ENCODE data around the gene PPP1R11. TPM values are rescaled to one million over a fixed set of nuclear protein-coding genes. Genes with fewer than 3 reads are reported as not detected.

Gene PPP1R11
- total and polyA plus RNA-seq, 9 of the 15 experiments (the other 6 are each of a cell fraction or from before 2014, with no cell fraction given): 17.8 to 94.8 (median 44.6) TPM

DNA sequence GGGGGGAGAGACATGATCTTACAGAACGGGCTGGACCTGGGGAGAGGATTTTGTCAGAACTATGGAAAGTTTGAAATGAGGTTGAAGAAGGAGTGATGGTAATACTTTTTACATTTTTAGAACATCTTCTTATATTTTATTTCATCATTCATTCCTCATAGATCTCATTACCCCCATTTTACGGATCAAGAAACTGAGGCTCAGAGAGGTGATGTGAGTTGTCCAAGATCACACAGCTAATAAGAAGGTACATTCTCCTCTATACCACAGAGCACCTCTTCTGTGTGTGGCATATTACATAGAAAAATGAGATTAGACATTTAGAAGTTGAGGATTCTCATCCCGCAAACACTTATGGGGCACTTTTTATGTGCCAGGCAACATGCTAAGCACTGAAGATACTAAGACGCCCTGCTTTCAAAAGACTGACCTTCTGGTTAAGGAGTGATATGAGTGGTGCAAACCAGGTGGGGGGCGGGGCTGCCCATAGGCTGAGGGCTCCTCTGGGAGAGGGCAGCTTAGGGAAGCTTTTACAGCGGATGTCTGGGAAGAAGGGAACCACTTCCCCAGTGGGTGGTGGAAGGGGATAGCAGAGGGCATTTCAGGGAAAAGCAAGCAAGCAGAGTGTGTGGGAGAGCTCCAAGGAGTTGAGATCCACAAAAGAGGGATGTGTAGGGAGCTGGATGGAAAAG, 26.0 kb downstream of the PPP1R11 start (continued):
- TF ChIP-seq, protein P1, sequence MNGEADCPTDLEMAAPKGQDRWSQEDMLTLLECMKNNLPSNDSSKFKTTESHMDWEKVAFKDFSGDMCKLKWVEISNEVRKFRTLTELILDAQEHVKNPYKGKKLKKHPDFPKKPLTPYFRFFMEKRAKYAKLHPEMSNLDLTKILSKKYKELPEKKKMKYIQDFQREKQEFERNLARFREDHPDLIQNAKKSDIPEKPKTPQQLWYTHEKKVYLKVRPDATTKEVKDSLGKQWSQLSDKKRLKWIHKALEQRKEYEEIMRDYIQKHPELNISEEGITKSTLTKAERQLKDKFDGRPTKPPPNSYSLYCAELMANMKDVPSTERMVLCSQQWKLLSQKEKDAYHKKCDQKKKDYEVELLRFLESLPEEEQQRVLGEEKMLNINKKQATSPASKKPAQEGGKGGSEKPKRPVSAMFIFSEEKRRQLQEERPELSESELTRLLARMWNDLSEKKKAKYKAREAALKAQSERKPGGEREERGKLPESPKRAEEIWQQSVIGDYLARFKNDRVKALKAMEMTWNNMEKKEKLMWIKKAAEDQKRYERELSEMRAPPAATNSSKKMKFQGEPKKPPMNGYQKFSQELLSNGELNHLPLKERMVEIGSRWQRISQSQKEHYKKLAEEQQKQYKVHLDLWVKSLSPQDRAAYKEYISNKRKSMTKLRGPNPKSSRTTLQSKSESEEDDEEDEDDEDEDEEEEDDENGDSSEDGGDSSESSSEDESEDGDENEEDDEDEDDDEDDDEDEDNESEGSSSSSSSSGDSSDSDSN (IDR thresholded peaks at IDR 0.05; ENCODE audit: borderline replicate concordance in 1 of 2, low read depth in 2 of 2, low read length in 2 of 2): no peak
- TF ChIP-seq SRSF9 (IDR thresholded peaks at IDR 0.05; ENCODE audit: borderline replicate concordance, low read depth, low read length) (no peak), RBM25 (IDR thresholded peaks at IDR 0.05; ENCODE audit: low read depth, low read length, severe bottlenecking) (peak; percentile 97), RBM22 (IDR thresholded peaks at IDR 0.05; ENCODE audit: low read depth, low read length, poor library complexity, severe bottlenecking) (no peak), ADNP (tag; IDR thresholded peaks at IDR 0.05) (peak; percentile 29; the same call in 1 of the 2 replicates), SIRT6 (IDR thresholded peaks at IDR 0.05; ENCODE audit: low read depth, low read length) (no peak), THRAP3 (IDR thresholded peaks at IDR 0.05; ENCODE audit: borderline replicate concordance) (no peak), HNRNPUL1 (IDR thresholded peaks at IDR 0.05; ENCODE audit: low read length) (no peak)
- TF ChIP-seq, protein P2, sequence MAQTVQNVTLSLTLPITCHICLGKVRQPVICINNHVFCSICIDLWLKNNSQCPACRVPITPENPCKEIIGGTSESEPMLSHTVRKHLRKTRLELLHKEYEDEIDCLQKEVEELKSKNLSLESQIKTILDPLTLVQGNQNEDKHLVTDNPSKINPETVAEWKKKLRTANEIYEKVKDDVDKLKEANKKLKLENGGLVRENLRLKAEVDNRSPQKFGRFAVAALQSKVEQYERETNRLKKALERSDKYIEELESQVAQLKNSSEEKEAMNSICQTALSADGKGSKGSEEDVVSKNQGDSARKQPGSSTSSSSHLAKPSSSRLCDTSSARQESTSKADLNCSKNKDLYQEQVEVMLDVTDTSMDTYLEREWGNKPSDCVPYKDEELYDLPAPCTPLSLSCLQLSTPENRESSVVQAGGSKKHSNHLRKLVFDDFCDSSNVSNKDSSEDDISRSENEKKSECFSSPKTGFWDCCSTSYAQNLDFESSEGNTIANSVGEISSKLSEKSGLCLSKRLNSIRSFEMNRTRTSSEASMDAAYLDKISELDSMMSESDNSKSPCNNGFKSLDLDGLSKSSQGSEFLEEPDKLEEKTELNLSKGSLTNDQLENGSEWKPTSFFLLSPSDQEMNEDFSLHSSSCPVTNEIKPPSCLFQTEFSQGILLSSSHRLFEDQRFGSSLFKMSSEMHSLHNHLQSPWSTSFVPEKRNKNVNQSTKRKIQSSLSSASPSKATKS (CRISPR knock-in tag; IDR thresholded peaks at IDR 0.05): no peak
- TF ChIP-seq, protein P3, sequence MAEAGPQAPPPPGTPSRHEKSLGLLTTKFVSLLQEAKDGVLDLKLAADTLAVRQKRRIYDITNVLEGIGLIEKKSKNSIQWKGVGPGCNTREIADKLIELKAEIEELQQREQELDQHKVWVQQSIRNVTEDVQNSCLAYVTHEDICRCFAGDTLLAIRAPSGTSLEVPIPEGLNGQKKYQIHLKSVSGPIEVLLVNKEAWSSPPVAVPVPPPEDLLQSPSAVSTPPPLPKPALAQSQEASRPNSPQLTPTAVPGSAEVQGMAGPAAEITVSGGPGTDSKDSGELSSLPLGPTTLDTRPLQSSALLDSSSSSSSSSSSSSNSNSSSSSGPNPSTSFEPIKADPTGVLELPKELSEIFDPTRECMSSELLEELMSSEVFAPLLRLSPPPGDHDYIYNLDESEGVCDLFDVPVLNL (CRISPR knock-in tag; IDR thresholded peaks at IDR 0.05; ENCODE audit: low read depth): no peak
